ENCODE measurements around the gene PGAP6. TPM values are rescaled to one million over a fixed set of nuclear protein-coding genes. Genes with fewer than 3 reads are reported as not detected.
"Not testable (repeated sequence)": the region's sequence is repeated elsewhere in the genome, so short reads cannot be mapped to it uniquely, and the experiment has no call there.

Gene PGAP6
- total RNA-seq, 2 donors from 2014 or later = 104 to 115 TPM

- peaks cover 5% of the 10 kb centered on the region for H3K36me3 ChIP-seq (ENCODE audit: control insufficient read depth, insufficient read depth, low read length)
- Mint-ChIP-seq H3K4me3 (no peak overlapping the region), H3K4me1 (peaks cover 3% of the 10 kb centered on the region), H3K36me3 (ENCODE audit: low read depth) (peaks cover 18% of the 10 kb centered on the region), H3K9me3 (peaks cover 6% of the 10 kb centered on the region), H3K27me3 (ENCODE audit: insufficient read depth) (no peaks in the 10 kb centered on the region), H3K27ac (no peak overlapping the region)
- H3K27me3 ChIP-seq (ENCODE audit: control insufficient read depth, insufficient read depth, low read length, poor library complexity, severe bottlenecking) = no peaks in the 10 kb centered on the region
- 94 to 95% methylated on average over 7 to 10 of the region's 10 CpGs for WGBS, 2 experiments (ENCODE audit: insufficient coverage in 1 of 2, insufficient read length in 1 of 2)
- DNase-seq = no peak
- H3K4me1 ChIP-seq (ENCODE audit: control insufficient read depth, insufficient read depth, low read length) = no peaks in the 10 kb centered on the region
- no peak for TF ChIP-seq CTCF (conservative IDR thresholded peaks at IDR 0.05)
- peaks cover 4% of the 10 kb centered on the region for H3K9me3 ChIP-seq (ENCODE audit: control insufficient read depth, low read length)
- no peak overlapping the region for H3K27ac ChIP-seq (ENCODE audit: low read depth, low read length)
- H3K4me3 ChIP-seq (ENCODE audit: low read length) = no peak overlapping the region
- H3K9ac ChIP-seq (ENCODE audit: extremely low read depth, low read length, poor library complexity, severe bottlenecking) = no peak overlapping the region
These were observed 44.3 kb downstream of the PGAP6 start for GRCh38 chr16:337437-337836.

- no peak for TF ChIP-seq CTCF (conservative IDR thresholded peaks at IDR 0.05)
- 95 to 97% methylated on average over 11 of the region's 11 CpGs for WGBS, 2 experiments (ENCODE audit: insufficient coverage in 1 of 2, insufficient read length in 1 of 2)
- no peaks in the 10 kb centered on the region for H3K27me3 ChIP-seq (ENCODE audit: control insufficient read depth, insufficient read depth, low read length, poor library complexity, severe bottlenecking)
- no peak overlapping the region for H3K4me3 ChIP-seq (ENCODE audit: low read length)
- no peak overlapping the region for H3K4me3 Mint-ChIP-seq
- no peaks in the 10 kb centered on the region for H3K36me3 ChIP-seq (ENCODE audit: control insufficient read depth, insufficient read depth, low read length)
- H3K27me3 Mint-ChIP-seq (ENCODE audit: insufficient read depth) = no peaks in the 10 kb centered on the region
- H3K27ac Mint-ChIP-seq = no peak overlapping the region
- no peaks in the 10 kb centered on the region for H3K4me1 ChIP-seq (ENCODE audit: control insufficient read depth, insufficient read depth, low read length)
- DNase-seq = no peak
- no peak overlapping the region for H3K27ac ChIP-seq (ENCODE audit: low read depth, low read length)
- peaks cover 1% of the 10 kb centered on the region for H3K9me3 Mint-ChIP-seq
- H3K9me3 ChIP-seq (ENCODE audit: control insufficient read depth, low read length) = no peaks in the 10 kb centered on the region
- no peaks in the 10 kb centered on the region for H3K4me1 Mint-ChIP-seq
- no peak overlapping the region for H3K9ac ChIP-seq (ENCODE audit: extremely low read depth, low read length, poor library complexity, severe bottlenecking)
- H3K36me3 Mint-ChIP-seq (ENCODE audit: low read depth) = peaks cover 8% of the 10 kb centered on the region
These were observed 45.5 kb downstream of the PGAP6 start for GRCh38 chr16:336269-336668.

- H3K36me3 ChIP-seq (ENCODE audit: control insufficient read depth, insufficient read depth, low read length); H3K27me3 ChIP-seq (ENCODE audit: control insufficient read depth, insufficient read depth, low read length, poor library complexity, severe bottlenecking); H3K4me1 ChIP-seq (ENCODE audit: control insufficient read depth, insufficient read depth, low read length); H3K27me3 Mint-ChIP-seq (ENCODE audit: insufficient read depth); H3K27ac ChIP-seq (ENCODE audit: low read depth, low read length); H3K4me1 Mint-ChIP-seq; H3K9ac ChIP-seq (ENCODE audit: extremely low read depth, low read length, poor library complexity, severe bottlenecking); H3K4me3 ChIP-seq (ENCODE audit: low read length); H3K9me3 Mint-ChIP-seq; H3K4me3 Mint-ChIP-seq; H3K9me3 ChIP-seq (ENCODE audit: control insufficient read depth, low read length); H3K27ac Mint-ChIP-seq; DNase-seq: not testable (repeated sequence)
- peaks cover 14% of the 10 kb centered on the region for H3K36me3 Mint-ChIP-seq (ENCODE audit: low read depth)
- WGBS, 2 experiments (ENCODE audit: insufficient coverage in 1 of 2, insufficient read length in 1 of 2) = 96 to 100% methylated on average over 2 to 10 of the region's 11 CpGs
These were observed 46.7 kb downstream of the PGAP6 start for GRCh38 chr16:334861-335632.

- not testable (repeated sequence) for H3K27me3 Mint-ChIP-seq (ENCODE audit: insufficient read depth); H3K4me3 ChIP-seq (ENCODE audit: low read length); DNase-seq; H3K27ac ChIP-seq (ENCODE audit: low read depth, low read length); H3K4me1 Mint-ChIP-seq; H3K9me3 ChIP-seq (ENCODE audit: control insufficient read depth, low read length); H3K4me3 Mint-ChIP-seq; H3K36me3 ChIP-seq (ENCODE audit: control insufficient read depth, insufficient read depth, low read length); H3K9ac ChIP-seq (ENCODE audit: extremely low read depth, low read length, poor library complexity, severe bottlenecking); H3K4me1 ChIP-seq (ENCODE audit: control insufficient read depth, insufficient read depth, low read length); H3K9me3 Mint-ChIP-seq; H3K27me3 ChIP-seq (ENCODE audit: control insufficient read depth, insufficient read depth, low read length, poor library complexity, severe bottlenecking); H3K27ac Mint-ChIP-seq
- peaks cover 14% of the 10 kb centered on the region for H3K36me3 Mint-ChIP-seq (ENCODE audit: low read depth)
- 92 to 100% methylated on average over 2 to 5 of the region's 5 CpGs for WGBS, 2 experiments (ENCODE audit: insufficient coverage in 1 of 2, insufficient read length in 1 of 2)
These were observed 47.5 kb downstream of the PGAP6 start for GRCh38 chr16:334164-334832.

All from endodermal cell (in vitro differentiated cells).